Osteocyte (in vitro differentiated cells): Measurements from ENCODE around the gene CD52. TPM values are rescaled to one million over a fixed set of nuclear protein-coding genes. Genes with fewer than 3 reads are reported as not detected.

ENCODE experiments used
- DNase-seq: peaks from one replicate; pipeline ENCODE4 v3.0.0; 2021; ENCODE audit warnings: mixed read lengths; ENCODE audit not compliant: unreplicated experiment; ENCODE audit errors: extremely low spot score
- H3K27ac Mint-ChIP-seq: one replicate; pipeline ENCODE4 v1.8.0; 2021; ENCODE audit warnings: mild to moderate bottlenecking, mixed read lengths; ENCODE audit not compliant: unreplicated experiment
- H3K27me3 Mint-ChIP-seq: one replicate; pipeline ENCODE4 v1.8.0; 2021; ENCODE audit warnings: mixed read lengths; ENCODE audit not compliant: unreplicated experiment
- H3K36me3 Mint-ChIP-seq: one replicate; pipeline ENCODE4 v1.8.0; 2021; ENCODE audit warnings: mixed read lengths; ENCODE audit not compliant: unreplicated experiment
- H3K4me1 Mint-ChIP-seq: one replicate; pipeline ENCODE4 v1.8.0; 2021; ENCODE audit warnings: mixed read lengths; ENCODE audit not compliant: unreplicated experiment
- H3K4me3 Mint-ChIP-seq: one replicate; pipeline ENCODE4 v1.8.0; 2021; ENCODE audit warnings: mild to moderate bottlenecking, moderate library complexity, mixed read lengths; ENCODE audit not compliant: unreplicated experiment
- H3K9me3 Mint-ChIP-seq: one replicate; pipeline ENCODE4 v1.8.0; 2021; ENCODE audit warnings: mixed read lengths; ENCODE audit not compliant: unreplicated experiment
- total RNA-seq: library from RNA; stranded (reverse); gene quantifications from 2 replicates; pipeline ENCODE4 v1.2.1, GENCODE V29; 2021
- TF ChIP-seq, protein P1 (sequence below): fragments of 200-600 bp; sonication (generic); IDR thresholded peaks from 2 replicates; pipeline ENCODE4 v1.5.0; 2021; ENCODE audit warnings: antibody characterized with exemption, mild to moderate bottlenecking, moderate library complexity

Gene CD52
- total RNA-seq, 1 donor from 2014 or later = not detected

DNA sequence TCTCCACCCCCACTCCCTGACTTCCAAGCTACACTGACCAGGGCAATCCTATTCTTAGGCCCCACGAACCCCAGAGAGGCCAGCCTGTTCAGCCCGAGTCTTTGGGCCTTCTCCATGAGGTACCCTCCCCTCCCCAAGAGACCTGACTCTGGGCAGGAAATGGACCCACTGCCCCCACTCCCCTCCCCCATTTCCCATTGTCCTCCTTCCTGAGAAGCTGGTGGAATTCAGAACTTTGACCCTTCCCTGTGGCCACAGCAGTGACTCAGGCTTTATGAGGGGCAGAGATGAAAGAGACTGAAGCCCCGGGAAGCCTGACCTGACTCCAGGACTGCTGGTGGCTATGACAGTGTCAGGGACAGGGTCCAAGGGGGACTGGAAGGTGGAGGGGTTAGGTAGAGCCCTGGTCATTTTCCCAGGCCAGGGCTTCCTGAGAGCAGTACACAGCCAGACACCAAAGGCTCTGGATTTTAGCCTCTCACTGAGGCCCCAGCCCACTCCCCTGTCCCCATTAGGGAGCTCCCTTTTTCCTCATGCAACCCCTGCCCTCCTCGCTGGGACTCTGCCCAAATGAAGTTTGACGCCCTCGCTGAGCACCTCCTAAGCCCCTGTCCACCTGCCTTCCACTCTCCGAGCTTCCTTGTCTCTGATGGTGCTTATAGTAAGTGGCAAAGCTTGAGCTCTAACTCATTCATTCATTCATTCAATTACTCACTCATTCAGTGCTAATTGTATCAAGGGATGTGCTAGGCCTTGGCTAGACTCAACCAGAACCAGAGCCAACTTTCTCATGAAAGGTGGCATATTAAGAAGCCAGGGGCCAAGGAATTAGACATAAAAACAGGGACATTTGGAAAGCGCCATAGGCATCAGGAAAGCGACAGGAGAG lies 33.2 kb downstream of the CD52 start:
- H3K4me1 Mint-ChIP-seq = peaks cover 1% of the 10 kb centered on the region
- H3K36me3 Mint-ChIP-seq = no peaks in the 10 kb centered on the region
- no peaks in the 10 kb centered on the region for H3K9me3 Mint-ChIP-seq
- TF ChIP-seq, protein P1, sequence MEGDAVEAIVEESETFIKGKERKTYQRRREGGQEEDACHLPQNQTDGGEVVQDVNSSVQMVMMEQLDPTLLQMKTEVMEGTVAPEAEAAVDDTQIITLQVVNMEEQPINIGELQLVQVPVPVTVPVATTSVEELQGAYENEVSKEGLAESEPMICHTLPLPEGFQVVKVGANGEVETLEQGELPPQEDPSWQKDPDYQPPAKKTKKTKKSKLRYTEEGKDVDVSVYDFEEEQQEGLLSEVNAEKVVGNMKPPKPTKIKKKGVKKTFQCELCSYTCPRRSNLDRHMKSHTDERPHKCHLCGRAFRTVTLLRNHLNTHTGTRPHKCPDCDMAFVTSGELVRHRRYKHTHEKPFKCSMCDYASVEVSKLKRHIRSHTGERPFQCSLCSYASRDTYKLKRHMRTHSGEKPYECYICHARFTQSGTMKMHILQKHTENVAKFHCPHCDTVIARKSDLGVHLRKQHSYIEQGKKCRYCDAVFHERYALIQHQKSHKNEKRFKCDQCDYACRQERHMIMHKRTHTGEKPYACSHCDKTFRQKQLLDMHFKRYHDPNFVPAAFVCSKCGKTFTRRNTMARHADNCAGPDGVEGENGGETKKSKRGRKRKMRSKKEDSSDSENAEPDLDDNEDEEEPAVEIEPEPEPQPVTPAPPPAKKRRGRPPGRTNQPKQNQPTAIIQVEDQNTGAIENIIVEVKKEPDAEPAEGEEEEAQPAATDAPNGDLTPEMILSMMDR = no peak
- no peak for DNase-seq
- no peak overlapping the region for H3K4me3 Mint-ChIP-seq
- H3K27me3 Mint-ChIP-seq = peaks cover 5% of the 10 kb centered on the region
- no peak overlapping the region for H3K27ac Mint-ChIP-seq

DNA sequence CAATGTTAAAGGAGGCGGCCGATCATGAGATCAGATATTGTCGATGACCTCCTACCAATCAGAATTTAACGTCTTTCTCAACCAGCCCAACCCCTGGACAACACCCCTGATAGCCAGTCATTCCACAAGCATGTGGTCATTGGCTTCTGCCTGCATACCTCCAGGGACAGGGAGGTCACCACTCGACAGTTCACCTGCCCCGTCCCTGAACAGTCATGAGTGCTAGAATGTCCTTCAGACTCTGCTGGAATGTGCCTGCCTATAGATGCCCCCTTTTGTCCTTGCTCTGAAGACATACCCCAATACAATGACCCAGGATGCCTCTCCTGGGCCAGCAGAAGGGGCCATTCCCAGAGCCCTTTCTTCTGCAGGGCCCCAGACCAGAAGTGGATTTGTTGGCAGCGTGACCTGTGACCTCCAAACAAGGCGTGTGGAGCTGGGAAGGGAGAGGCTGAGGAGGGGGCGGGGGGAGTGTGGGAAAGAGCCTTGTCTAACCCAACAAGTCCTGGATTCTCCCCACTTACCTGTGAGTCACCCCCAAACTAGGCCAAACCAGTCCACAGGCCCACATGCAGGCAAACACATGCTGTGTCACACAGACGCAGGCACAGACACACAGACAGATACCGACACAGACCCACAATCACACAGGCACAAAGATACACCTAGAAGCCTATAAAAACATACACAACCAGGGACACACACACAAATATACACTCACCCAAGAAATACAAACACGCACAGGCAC lies 34.0 kb downstream of the CD52 start:
- TF ChIP-seq, protein P1 = no peak
- H3K4me3 Mint-ChIP-seq = no peak overlapping the region
- H3K36me3 Mint-ChIP-seq = no peaks in the 10 kb centered on the region
- peaks cover 5% of the 10 kb centered on the region for H3K27me3 Mint-ChIP-seq
- H3K4me1 Mint-ChIP-seq = peaks cover 1% of the 10 kb centered on the region
- H3K27ac Mint-ChIP-seq = no peak overlapping the region
- no peak for DNase-seq
- H3K9me3 Mint-ChIP-seq = no peaks in the 10 kb centered on the region

DNA sequence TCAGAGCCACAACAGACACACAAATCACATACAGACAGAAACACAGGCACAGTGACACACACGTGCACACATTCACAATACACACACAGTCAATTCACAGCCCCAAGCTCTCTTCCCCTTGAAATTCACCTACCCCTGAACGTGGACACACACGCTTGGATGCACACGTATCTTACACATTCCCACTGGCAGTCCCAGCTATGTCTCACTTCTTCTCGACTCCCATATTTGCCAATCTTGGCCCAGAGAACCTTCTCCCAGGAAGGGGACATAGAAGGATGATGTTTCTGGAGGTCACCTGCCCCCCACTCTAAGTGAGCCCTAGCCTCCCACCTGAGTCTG lies 34.6 kb downstream of the CD52 start:
- Mint-ChIP-seq H3K27me3 (peaks cover 7% of the 10 kb centered on the region), H3K4me1 (peaks cover 1% of the 10 kb centered on the region), H3K27ac (no peak overlapping the region), H3K9me3 (no peaks in the 10 kb centered on the region), H3K4me3 (no peak overlapping the region), H3K36me3 (no peaks in the 10 kb centered on the region)
- TF ChIP-seq, protein P1 = no peak
- no peak for DNase-seq

DNA sequence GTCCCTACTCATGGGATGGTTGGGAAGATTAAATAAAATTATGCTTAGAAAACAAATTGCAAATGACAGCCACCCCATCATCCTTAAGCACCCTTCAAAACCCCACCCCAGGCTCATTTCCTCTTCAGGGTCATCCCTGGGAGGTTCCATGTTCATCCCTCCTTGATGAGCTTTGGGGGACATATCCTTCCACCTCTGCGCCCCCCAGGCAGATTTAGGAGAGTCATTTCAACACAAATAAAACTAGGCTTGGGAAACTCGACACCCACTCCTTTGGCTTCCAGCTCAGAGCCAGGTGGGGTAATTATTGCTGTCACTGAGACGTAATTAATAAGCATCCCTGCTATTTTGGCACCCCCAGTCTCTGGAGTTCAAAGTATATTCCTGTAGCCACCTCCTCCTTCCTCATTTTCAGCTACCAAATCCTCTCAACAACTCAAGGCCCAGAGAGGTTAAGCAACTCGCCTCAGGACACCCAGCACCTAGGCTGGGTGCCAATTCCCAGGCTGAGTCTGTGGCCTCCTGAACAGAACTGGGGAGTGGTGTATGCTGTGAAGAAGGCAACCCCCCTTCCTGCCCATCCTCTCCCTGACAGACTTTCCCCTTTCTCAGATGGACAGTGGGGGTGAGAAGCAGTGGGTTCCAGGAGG lies 35.6 kb downstream of the CD52 start:
- no peak overlapping the region for H3K4me3 Mint-ChIP-seq
- TF ChIP-seq, protein P1 = no peak
- DNase-seq = no peak
- H3K36me3 Mint-ChIP-seq = no peaks in the 10 kb centered on the region
- H3K27me3 Mint-ChIP-seq = peaks cover 12% of the 10 kb centered on the region
- no peaks in the 10 kb centered on the region for H3K9me3 Mint-ChIP-seq
- H3K4me1 Mint-ChIP-seq = peaks cover 1% of the 10 kb centered on the region
- no peak overlapping the region for H3K27ac Mint-ChIP-seq
